Osteocyte (in vitro differentiated cells): ENCODE results near the gene PRKD1. TPM values are rescaled to one million over a fixed set of nuclear protein-coding genes. Genes with fewer than 3 reads are reported as not detected.

Source experiments
- DNase-seq: peaks from one replicate; pipeline ENCODE4 v3.0.0; 2021; ENCODE audit warnings: mixed read lengths; ENCODE audit not compliant: unreplicated experiment; ENCODE audit errors: extremely low spot score
- H3K27ac Mint-ChIP-seq: one replicate; pipeline ENCODE4 v1.8.0; 2021; ENCODE audit warnings: mild to moderate bottlenecking, mixed read lengths; ENCODE audit not compliant: unreplicated experiment
- H3K27me3 Mint-ChIP-seq: one replicate; pipeline ENCODE4 v1.8.0; 2021; ENCODE audit warnings: mixed read lengths; ENCODE audit not compliant: unreplicated experiment
- H3K36me3 Mint-ChIP-seq: one replicate; pipeline ENCODE4 v1.8.0; 2021; ENCODE audit warnings: mixed read lengths; ENCODE audit not compliant: unreplicated experiment
- H3K4me1 Mint-ChIP-seq: one replicate; pipeline ENCODE4 v1.8.0; 2021; ENCODE audit warnings: mixed read lengths; ENCODE audit not compliant: unreplicated experiment
- H3K4me3 Mint-ChIP-seq: one replicate; pipeline ENCODE4 v1.8.0; 2021; ENCODE audit warnings: mild to moderate bottlenecking, moderate library complexity, mixed read lengths; ENCODE audit not compliant: unreplicated experiment
- H3K9me3 Mint-ChIP-seq: one replicate; pipeline ENCODE4 v1.8.0; 2021; ENCODE audit warnings: mixed read lengths; ENCODE audit not compliant: unreplicated experiment
- CTCF ChIP-seq: fragments of 200-600 bp; sonication (generic); IDR thresholded peaks from 2 replicates; pipeline ENCODE4 v1.5.0; 2021; ENCODE audit warnings: antibody characterized with exemption, mild to moderate bottlenecking, moderate library complexity
- total RNA-seq: library from RNA; stranded (reverse); gene quantifications from 2 replicates; pipeline ENCODE4 v1.2.1, GENCODE V29; 2021

Gene PRKD1
- total RNA-seq, 1 donor from 2014 or later, result 6.6 TPM

GRCh38 chr14:29553427-29553826 lies 374.2 kb downstream of the PRKD1 start:
- no peak for DNase-seq
- Mint-ChIP-seq H3K4me1 (no peaks in the 10 kb centered on the region), H3K36me3 (no peaks in the 10 kb centered on the region), H3K27ac (no peak overlapping the region), H3K9me3 (no peaks in the 10 kb centered on the region), H3K27me3 (peaks cover 6% of the 10 kb centered on the region), H3K4me3 (no peak overlapping the region)
- no peak for TF ChIP-seq CTCF

GRCh38 chr14:29548948-29549370 lies 378.7 kb downstream of the PRKD1 start:
- H3K27ac Mint-ChIP-seq, result no peak overlapping the region
- no peak for DNase-seq
- no peak overlapping the region for H3K4me3 Mint-ChIP-seq
- H3K9me3 Mint-ChIP-seq, result no peaks in the 10 kb centered on the region
- peaks cover 23% of the 10 kb centered on the region for H3K27me3 Mint-ChIP-seq
- peak; percentile 76 for TF ChIP-seq CTCF
- H3K4me1 Mint-ChIP-seq, result no peaks in the 10 kb centered on the region
- no peaks in the 10 kb centered on the region for H3K36me3 Mint-ChIP-seq

- Mint-ChIP-seq H3K27ac (no peak overlapping the region), H3K36me3 (no peaks in the 10 kb centered on the region), H3K27me3 (peaks cover 33% of the 10 kb centered on the region), H3K4me1 (no peaks in the 10 kb centered on the region), H3K4me3 (no peak overlapping the region), H3K9me3 (no peaks in the 10 kb centered on the region)
- no peak for DNase-seq
- no peak for TF ChIP-seq CTCF
Measured at GRCh38 chr14:29545714-29546113, 381.9 kb downstream of the PRKD1 start.

- Mint-ChIP-seq H3K36me3 (no peaks in the 10 kb centered on the region), H3K27ac (no peak overlapping the region), H3K4me3 (no peak overlapping the region), H3K4me1 (no peaks in the 10 kb centered on the region), H3K27me3 (peaks cover 12% of the 10 kb centered on the region), H3K9me3 (no peaks in the 10 kb centered on the region)
- no peak for DNase-seq
- peak; percentile 60 for TF ChIP-seq CTCF
Measured at GRCh38 chr14:29536886-29537511, 390.6 kb downstream of the PRKD1 start.

- H3K9me3 Mint-ChIP-seq, result no peaks in the 10 kb centered on the region
- H3K4me1 Mint-ChIP-seq, result no peaks in the 10 kb centered on the region
- TF ChIP-seq CTCF, result peak; percentile 40
- peaks cover 22% of the 10 kb centered on the region for H3K27me3 Mint-ChIP-seq
- H3K27ac Mint-ChIP-seq, result no peak overlapping the region
- no peak overlapping the region for H3K4me3 Mint-ChIP-seq
- H3K36me3 Mint-ChIP-seq, result no peaks in the 10 kb centered on the region
- no peak for DNase-seq
Measured at GRCh38 chr14:29529418-29529817, 398.2 kb downstream of the PRKD1 start.
